HepG2 (cell line): ENCODE results near the gene NCOA3. TPM values are rescaled to one million over a fixed set of nuclear protein-coding genes. Genes with fewer than 3 reads are reported as not detected.

Experiments used
- ASH2L ChIP-seq: fragments of 300-600, 200-600 bp; sonication (generic); IDR thresholded peaks from 2 replicates; pipeline ENCODE4 v1.7.0; 2017; ENCODE audit warnings: low read depth, mild to moderate bottlenecking, moderate library complexity, mixed read lengths, low read length; ENCODE audit not compliant: insufficient read length
- CBX2 ChIP-seq, 2 experiments: fragments of 200-600 bp in 1 of 2; sonication (generic); formaldehyde crosslinking in 1 of 2; IDR thresholded peaks; 2 replicates each; pipeline versions ENCODE4 v1.7.0 to v1.8.1; 2018 to 2022; ENCODE audit warnings: low read depth in 2 of 2, low read length in 1 of 2, mild to moderate bottlenecking in 1 of 2, missing genetic modification reagents in 1 of 2
- CEBPB ChIP-seq: IDR thresholded peaks from 2 replicates; pipeline ENCODE4 v1.6.1; 2011; ENCODE audit warnings: low read depth, low read length, improper control_type of control experiment, borderline replicate concordance
- CREBL2 ChIP-seq: sonication (generic); formaldehyde crosslinking; IDR thresholded peaks from 2 replicates; pipeline ENCODE4 v1.8.1; 2023; ENCODE audit warnings: missing genetic modification reagents, mild to moderate bottlenecking, borderline replicate concordance
- DNMT3B ChIP-seq: conservative IDR thresholded peaks from 2 replicates; pipeline ENCODE4 v1.6.1; 2016; ENCODE audit warnings: missing biosample characterization, control low read depth
- FOXM1 ChIP-seq: sonication (generic); formaldehyde crosslinking; IDR thresholded peaks from 2 replicates; pipeline ENCODE4 v1.5.0; 2020; ENCODE audit warnings: missing genetic modification reagents
- GLMP ChIP-seq: sonication (generic); formaldehyde crosslinking; IDR thresholded peaks from 2 replicates; pipeline ENCODE4 v1.9.0; 2021; ENCODE audit warnings: missing genetic modification reagents, mild to moderate bottlenecking, borderline replicate concordance
- HES4 ChIP-seq: sonication (generic); formaldehyde crosslinking; IDR thresholded peaks from 2 replicates; pipeline ENCODE4 v1.9.0; 2021; ENCODE audit warnings: mild to moderate bottlenecking, missing genetic modification reagents, borderline replicate concordance
- HNRNPUL1 ChIP-seq: fragments of 200-400 bp; formaldehyde crosslinking; IDR thresholded peaks from 2 replicates; pipeline ENCODE4 v1.6.1; 2017; ENCODE audit warnings: low read depth, mild to moderate bottlenecking, low read length, moderate library complexity
- PCBP1 ChIP-seq: fragments of 200-400 bp; formaldehyde crosslinking; IDR thresholded peaks from 2 replicates; pipeline ENCODE4 v1.6.1; 2017; ENCODE audit warnings: mild to moderate bottlenecking, low read depth, low read length, borderline replicate concordance
- PHF21A ChIP-seq: sonication (generic); formaldehyde crosslinking; IDR thresholded peaks from 2 replicates; pipeline ENCODE4 v1.5.0; 2020; ENCODE audit warnings: mild to moderate bottlenecking, missing genetic modification reagents
- PITX1 ChIP-seq: sonication (generic); formaldehyde crosslinking; IDR thresholded peaks from 2 replicates; pipeline ENCODE4 v1.5.1; 2020; ENCODE audit warnings: mild to moderate bottlenecking, missing genetic modification reagents
- RBM22 ChIP-seq: fragments of 200-400 bp; formaldehyde crosslinking; optimal IDR thresholded peaks from 2 replicates; pipeline ENCODE3; 2017; ENCODE audit warnings: mild to moderate bottlenecking, low read length, moderate library complexity
- REXO4 ChIP-seq: sonication (generic); formaldehyde crosslinking; IDR thresholded peaks from 2 replicates; pipeline ENCODE4 v1.8.0; 2022; ENCODE audit warnings: missing genetic modification reagents, mild to moderate bottlenecking, borderline replicate concordance
- SALL1 ChIP-seq: sonication (generic); formaldehyde crosslinking; IDR thresholded peaks from 2 replicates; pipeline ENCODE4 v1.8.0; 2022; ENCODE audit warnings: mild to moderate bottlenecking, missing genetic modification reagents
- ZNF292 ChIP-seq: sonication (generic); formaldehyde crosslinking; IDR thresholded peaks from 2 replicates; pipeline ENCODE4 v1.8.1; 2022; ENCODE audit warnings: mild to moderate bottlenecking, low read depth, missing genetic modification reagents, borderline replicate concordance
- ZNF446 ChIP-seq: sonication (generic); formaldehyde crosslinking; IDR thresholded peaks from 2 replicates; pipeline ENCODE4 v1.5.0; 2020; ENCODE audit warnings: mild to moderate bottlenecking, missing genetic modification reagents
- ZNF451 ChIP-seq: sonication (generic); formaldehyde crosslinking; IDR thresholded peaks from 2 replicates; pipeline ENCODE4 v1.5.0; 2020; ENCODE audit warnings: mild to moderate bottlenecking, missing genetic modification reagents
- ZNF550 ChIP-seq: sonication (generic); formaldehyde crosslinking; IDR thresholded peaks from 2 replicates; pipeline ENCODE4 v1.4.0; 2020; ENCODE audit warnings: mild to moderate bottlenecking, missing genetic modification reagents, borderline replicate concordance
- ZNF580 ChIP-seq: IDR thresholded peaks from 2 replicates; pipeline ENCODE4 v1.6.1; 2016; ENCODE audit warnings: low read depth, borderline replicate concordance
- ZNF709 ChIP-seq: sonication (generic); formaldehyde crosslinking; IDR thresholded peaks from 2 replicates; pipeline ENCODE4 v1.5.0; 2020; ENCODE audit warnings: mild to moderate bottlenecking, missing genetic modification reagents
- ZNF780A ChIP-seq: sonication (generic); formaldehyde crosslinking; IDR thresholded peaks from 2 replicates; pipeline ENCODE4 v1.8.0; 2022; ENCODE audit warnings: mild to moderate bottlenecking, missing genetic modification reagents, moderate library complexity
- ZXDC ChIP-seq: sonication (generic); formaldehyde crosslinking; IDR thresholded peaks from 2 replicates; pipeline ENCODE4 v1.5.0; 2020; ENCODE audit warnings: mild to moderate bottlenecking, missing genetic modification reagents
- polyA plus RNA-seq, 8 experiments: library from polyadenylated mRNA; depleted of rRNA in 3 of 8; stranded (reverse) in 7 of 8; unstranded in 1 of 8; fragments of >200 nt; fragmentation: Illumina TruSeq in 4 of 8; extraction: Trizol in 4 of 8; gene quantifications; 2 replicates each; pipeline versions ENCODE4 v1.2.1 to v1.2.3, GENCODE V29; 2011 to 2016; ENCODE audit warnings: low read depth in 4 of 8, missing spikeins in 1 of 8, mixed read lengths in 1 of 8; ENCODE audit not compliant: insufficient read depth in 1 of 8
- total RNA-seq, 5 experiments: library from RNA; depleted of rRNA; stranded (reverse); fragments of >200 nt; fragmentation: Illumina TruSeq; extraction: Trizol; gene quantifications; 2 replicates each; pipeline ENCODE4 v1.2.3, GENCODE V29; 2016; ENCODE audit warnings: low read depth in 1 of 5
- TF ChIP-seq, protein P1 (sequence below): sonication (generic); formaldehyde crosslinking; IDR thresholded peaks from 2 replicates; pipeline ENCODE4 v1.4.0; 2020; ENCODE audit warnings: mild to moderate bottlenecking, missing genetic modification reagents

NCOA3 gene
- total and polyA plus RNA-seq, 2 of the 13 experiments (the other 11 are each of a cell fraction or from before 2014, with no cell fraction given) = 35.0 to 56.8 TPM

DNA sequence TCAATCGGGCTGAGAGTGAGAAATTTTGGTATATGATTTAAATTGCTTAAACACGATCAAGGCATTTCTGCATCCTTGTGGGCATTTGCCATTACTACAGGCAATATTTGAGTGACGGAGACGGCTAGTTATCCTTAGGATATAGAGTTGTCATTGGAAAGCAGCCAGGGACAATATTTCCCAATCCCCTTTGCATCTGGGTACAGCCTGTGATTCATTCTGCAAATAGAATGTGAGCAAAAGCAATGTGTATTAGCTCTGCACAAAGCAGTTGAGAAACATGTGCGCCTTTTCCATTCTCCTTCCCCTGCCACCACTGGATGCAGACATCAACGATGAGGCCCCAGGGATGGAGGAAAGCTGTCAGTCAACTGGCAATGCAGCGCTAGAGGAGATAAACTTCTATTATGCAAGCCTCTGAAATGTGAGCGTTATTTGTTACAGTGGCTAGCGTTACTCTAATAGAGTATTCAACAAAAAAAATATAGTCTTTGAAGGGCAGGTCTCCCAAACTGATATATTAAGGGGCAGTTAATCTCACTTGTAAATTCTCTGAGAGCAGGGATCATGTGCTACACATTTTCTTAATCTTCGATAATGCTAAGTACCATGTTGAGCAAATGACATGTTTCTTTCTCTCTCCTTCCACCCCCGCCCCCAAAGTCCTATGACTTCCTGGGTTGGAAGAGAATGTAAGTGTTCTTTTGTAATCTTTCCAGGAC is 37.1 kb upstream of the NCOA3 start (continued):
- no peak for TF ChIP-seq FOXM1 (CRISPR knock-in tag)
- peak; percentile 95 for TF ChIP-seq ZNF709
- TF ChIP-seq ZXDC (CRISPR knock-in tag) = no peak
- peak; percentile 73; the same call in 1 of the 2 replicates for TF ChIP-seq ZNF446 (CRISPR knock-in tag)
- TF ChIP-seq RBM22 = peak; percentile 39
- TF ChIP-seq ASH2L = peak; percentile 88
- TF ChIP-seq ZNF780A (CRISPR knock-in tag) = peak; percentile 75; the same call in 1 of the 2 replicates
- peak; percentile 97 for TF ChIP-seq PITX1 (CRISPR knock-in tag)
- TF ChIP-seq GLMP (CRISPR knock-in tag) = no peak
- TF ChIP-seq HNRNPUL1 = no peak
- TF ChIP-seq, protein P1, sequence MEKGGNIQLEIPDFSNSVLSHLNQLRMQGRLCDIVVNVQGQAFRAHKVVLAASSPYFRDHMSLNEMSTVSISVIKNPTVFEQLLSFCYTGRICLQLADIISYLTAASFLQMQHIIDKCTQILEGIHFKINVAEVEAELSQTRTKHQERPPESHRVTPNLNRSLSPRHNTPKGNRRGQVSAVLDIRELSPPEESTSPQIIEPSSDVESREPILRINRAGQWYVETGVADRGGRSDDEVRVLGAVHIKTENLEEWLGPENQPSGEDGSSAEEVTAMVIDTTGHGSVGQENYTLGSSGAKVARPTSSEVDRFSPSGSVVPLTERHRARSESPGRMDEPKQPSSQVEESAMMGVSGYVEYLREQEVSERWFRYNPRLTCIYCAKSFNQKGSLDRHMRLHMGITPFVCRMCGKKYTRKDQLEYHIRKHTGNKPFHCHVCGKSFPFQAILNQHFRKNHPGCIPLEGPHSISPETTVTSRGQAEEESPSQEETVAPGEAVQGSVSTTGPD (CRISPR knock-in tag) = peak; percentile 96
- peak; percentile 99 for TF ChIP-seq CEBPB
- TF ChIP-seq PCBP1 = no peak
- TF ChIP-seq ZNF550 (CRISPR knock-in tag) = no peak
- peak; percentile 100 for TF ChIP-seq PHF21A (CRISPR knock-in tag)
- peak; percentile 63; the same call in 1 of the 2 replicates for TF ChIP-seq CREBL2
- TF ChIP-seq DNMT3B (CRISPR knock-in tag) = peak; percentile 59; the same call in 1 of the 2 replicates
- peak; percentile 93; the same call in 1 of the 2 replicates for TF ChIP-seq ZNF580 (CRISPR knock-in tag)
- no peak for TF ChIP-seq HES4 (CRISPR knock-in tag)
- no peak for TF ChIP-seq REXO4 (CRISPR knock-in tag)
- TF ChIP-seq CBX2 (IDR thresholded peaks at IDR 0.05; ENCODE audit: low read depth, low read length) = no peak
- no peak for TF ChIP-seq CBX2 (CRISPR knock-in tag; IDR thresholded peaks at IDR 0.05; ENCODE audit: low read depth)
- peak; percentile 100 for TF ChIP-seq SALL1
- TF ChIP-seq ZNF451 = peak; percentile 87; the same call in 1 of the 2 replicates
- peak; percentile 99 for TF ChIP-seq ZNF292 (CRISPR knock-in tag)
